ENCODE results near the gene TRIM63.
A peak's percentile ranks its signal among the peaks of the same experiment; 100 is the strongest.

Gene TRIM63

GRCh38 chr1:26064553-26064952 lies 2.9 kb downstream of the TRIM63 start:
- H3K27ac ChIP-seq = peak overlapping the region; percentile 21; the same call in 1 of the 2 replicates

GRCh38 chr1:26060832-26061574 lies 6.4 kb downstream of the TRIM63 start:
- no peak for TF ChIP-seq CTCF (conservative IDR thresholded peaks at IDR 0.05)
- no peak overlapping the region for H3K27ac ChIP-seq

More at GRCh38 chr1:26064553-26064952, 2.9 kb downstream of the TRIM63 start:
- TF ChIP-seq CTCF (conservative IDR thresholded peaks at IDR 0.05) = no peak

- H3K27ac ChIP-seq = no peak overlapping the region
- TF ChIP-seq CTCF (conservative IDR thresholded peaks at IDR 0.05) = no peak
Observed at GRCh38 chr1:26059906-26060305, 7.5 kb downstream of the TRIM63 start.

- no peak overlapping the region for H3K27ac ChIP-seq
- TF ChIP-seq CTCF (conservative IDR thresholded peaks at IDR 0.05) = no peak
Observed at GRCh38 chr1:26058052-26058595, 9.3 kb downstream of the TRIM63 start.

- TF ChIP-seq CTCF (conservative IDR thresholded peaks at IDR 0.05) = no peak
- no peak overlapping the region for H3K27ac ChIP-seq
Observed at GRCh38 chr1:26057189-26057588, 10.2 kb downstream of the TRIM63 start.

GRCh38 chr1:26055041-26055440 lies 12.4 kb downstream of the TRIM63 start:
- H3K27ac ChIP-seq = no peak overlapping the region
- no peak for TF ChIP-seq CTCF (conservative IDR thresholded peaks at IDR 0.05)

- TF ChIP-seq CTCF (conservative IDR thresholded peaks at IDR 0.05) = no peak
- H3K27ac ChIP-seq = no peak overlapping the region
Observed at GRCh38 chr1:26053718-26054560, 13.5 kb downstream of the TRIM63 start.
